B cell (primary cell): ENCODE results near the gene CENPP. TPM values are rescaled to one million over a fixed set of nuclear protein-coding genes. Genes with fewer than 3 reads are reported as not detected.

Experiments used
- ATAC-seq: fragments of 200-7000 bp; cut with Tn5 transposase; one replicate; pipeline ENCODE4 v1.10.0; 2021; ENCODE audit warnings: low read depth, mild to moderate bottlenecking, moderate number of reproducible peaks, moderate library complexity
- CTCF ChIA-PET: fragments of 350-600 bp; sonication (Branson Sonifier 250); formaldehyde crosslinking; loops from one replicate; lab custom pipeline; 2021; ENCODE audit warnings: antibody characterized with exemption, inconsistent platforms; lab: Charles Lee
- POLR2A ChIA-PET: fragments of 350-600 bp; sonication (Branson Sonifier 250); formaldehyde crosslinking; loops from one replicate; lab custom pipeline; 2021; ENCODE audit warnings: antibody characterized with exemption; lab: Charles Lee
- DNase-seq: peaks from one replicate; pipeline ENCODE4 v3.0.0; 2013
- H2AFZ ChIP-seq: 2 replicates; pipeline ENCODE4 v1.6.1; 2012; ENCODE audit warnings: mild to moderate bottlenecking, low read depth, low read length; ENCODE audit not compliant: insufficient read depth, poor library complexity, severe bottlenecking
- H3K27ac ChIP-seq, 2 donors: 1 replicate in 1 of 2; 2 replicates in 1 of 2; pipeline ENCODE4 v1.5.1; 2012 to 2013; ENCODE audit warnings: low read length in 2 of 2, mild to moderate bottlenecking in 2 of 2, moderate library complexity in 1 of 2
- H3K27me3 ChIP-seq, 4 experiments: fragments of 200-600 bp in 1 of 4; sonication (generic) in 1 of 4; replicated peaks in 1 of 4; 1 replicate in 2 of 4; 2 replicates in 2 of 4; pipeline versions ENCODE4 v1.6.1 to v1.7.0; 2013 to 2016; ENCODE audit warnings: low read length in 3 of 4, mild to moderate bottlenecking in 2 of 4, mixed read lengths in 1 of 4, moderate library complexity in 1 of 4; ENCODE audit not compliant: insufficient read depth in 4 of 4, control insufficient read depth in 3 of 4; ENCODE audit errors: control extremely low read depth in 1 of 4
- H3K36me3 ChIP-seq, 2 experiments: replicated peaks in 1 of 2; 1 replicate in 1 of 2; 2 replicates in 1 of 2; pipeline versions ENCODE4 v1.6.1 to v1.7.1; 2013; ENCODE audit warnings: low read length in 1 of 2; ENCODE audit not compliant: insufficient read depth in 2 of 2, control insufficient read depth in 1 of 2; ENCODE audit errors: control extremely low read depth in 1 of 2, extremely low read depth in 1 of 2
- H3K4me1 ChIP-seq, 2 donors: fragments of 200-600 bp in 1 of 2; sonication (generic) in 1 of 2; 1 replicate in 1 of 2; 2 replicates in 1 of 2; pipeline versions ENCODE4 v1.5.1 to v1.6.1; 2013 to 2017; ENCODE audit warnings: low read length in 2 of 2; ENCODE audit not compliant: control insufficient read depth in 2 of 2, insufficient read depth in 2 of 2
- H3K4me2 ChIP-seq: replicated peaks from 2 replicates; pipeline ENCODE3; 2012; ENCODE audit warnings: mild to moderate bottlenecking, low read depth, low read length; ENCODE audit not compliant: poor library complexity, severe bottlenecking
- H3K4me3 ChIP-seq, 5 experiments: fragments of 200-600 bp in 1 of 5; sonication (generic) in 1 of 5; 1 replicate in 3 of 5; 2 replicates in 2 of 5; pipeline versions ENCODE4 v1.5.1 to v1.7.0; 2011 to 2016; ENCODE audit warnings: low read length in 4 of 5, mild to moderate bottlenecking in 4 of 5, low read depth in 2 of 5, control low read depth in 1 of 5, moderate library complexity in 1 of 5; ENCODE audit not compliant: insufficient read depth in 1 of 5; ENCODE audit errors: control extremely low read depth in 1 of 5, extremely low read depth in 1 of 5
- H3K79me2 ChIP-seq: fragments of 200-600 bp; sonication (generic); one replicate; pipeline ENCODE4 v1.6.0; 2016; ENCODE audit warnings: low read length; ENCODE audit not compliant: control insufficient read depth, insufficient read depth
- H3K9ac ChIP-seq: fragments of 200-600 bp; sonication (generic); 2 replicates; pipeline ENCODE4 v1.6.1; 2017; ENCODE audit warnings: mild to moderate bottlenecking, low read length, moderate library complexity
- H3K9me3 ChIP-seq, 3 donors: one replicate each; pipeline versions ENCODE4 v1.6.1 to v1.7.1; 2013; ENCODE audit warnings: low read length in 2 of 3; ENCODE audit not compliant: control insufficient read depth in 2 of 3, insufficient read depth in 1 of 3; ENCODE audit errors: control extremely low read depth in 1 of 3
- H4K20me1 ChIP-seq: 2 replicates; pipeline ENCODE4 v1.6.0; 2012; ENCODE audit warnings: mild to moderate bottlenecking, low read length; ENCODE audit not compliant: insufficient read depth, control insufficient read depth, poor library complexity, severe bottlenecking
- H3K27ac Mint-ChIP-seq: one replicate; pipeline ENCODE4 v1.8.0; 2021; ENCODE audit warnings: mixed read lengths
- H3K27me3 Mint-ChIP-seq: one replicate; pipeline ENCODE4 v1.8.0; 2021; ENCODE audit warnings: mixed read lengths
- H3K4me1 Mint-ChIP-seq: one replicate; pipeline ENCODE4 v1.8.0; 2021; ENCODE audit warnings: mixed read lengths
- H3K4me3 Mint-ChIP-seq: one replicate; pipeline ENCODE4 v1.8.0; 2021; ENCODE audit warnings: mixed read lengths
- H3K9me3 Mint-ChIP-seq: one replicate; pipeline ENCODE4 v1.8.0; 2022; ENCODE audit warnings: mixed read lengths; ENCODE audit not compliant: insufficient read depth
- EZH2 ChIP-seq: IDR thresholded peaks from 2 replicates; pipeline ENCODE4 v1.6.1; 2012; ENCODE audit warnings: borderline replicate concordance, low read depth, mild to moderate bottlenecking, moderate library complexity, low read length; ENCODE audit not compliant: insufficient read depth, poor library complexity, severe bottlenecking
- WGBS: methylation state at CpG from one replicate; pipeline ENCODE4 v1.1.5; 2013; ENCODE audit warnings: missing lambda C conversion rate; ENCODE audit not compliant: insufficient coverage; 5-methylcytosine and 5-hydroxymethylcytosine counted together
- intact Hi-C: fragments of 100-400 bp; cut with micrococcal nuclease; formaldehyde crosslinking; loops from one replicate; pipeline ENCODE4 v1.10.0; 2022
- polyA plus RNA-seq: library from polyadenylated mRNA; depleted of rRNA; stranded (reverse); fragments of >200 nt; gene quantifications from 2 replicates; pipeline ENCODE4 v1.2.3, GENCODE V29; 2012
- total RNA-seq, 2 donors: library from RNA; stranded (reverse); fragments of 120-200 nt in 1 of 2; gene quantifications; 1 replicate in 1 of 2; 2 replicates in 1 of 2; pipeline versions ENCODE4 v1.2.3 to v1.2.4, GENCODE V29; 2013 to 2022
- TF ChIP-seq, protein P1 (sequence below): fragments of 200-600 bp; IDR thresholded peaks from one replicate; pipeline ENCODE4 v1.8.0; 2022; ENCODE audit warnings: antibody characterized with exemption, mild to moderate bottlenecking

Gene CENPP
- total and polyA plus RNA-seq, 2 donors (not counting 1 experiment from before 2014, with no cell fraction given), result 1.4 to 6.2 TPM

DNA sequence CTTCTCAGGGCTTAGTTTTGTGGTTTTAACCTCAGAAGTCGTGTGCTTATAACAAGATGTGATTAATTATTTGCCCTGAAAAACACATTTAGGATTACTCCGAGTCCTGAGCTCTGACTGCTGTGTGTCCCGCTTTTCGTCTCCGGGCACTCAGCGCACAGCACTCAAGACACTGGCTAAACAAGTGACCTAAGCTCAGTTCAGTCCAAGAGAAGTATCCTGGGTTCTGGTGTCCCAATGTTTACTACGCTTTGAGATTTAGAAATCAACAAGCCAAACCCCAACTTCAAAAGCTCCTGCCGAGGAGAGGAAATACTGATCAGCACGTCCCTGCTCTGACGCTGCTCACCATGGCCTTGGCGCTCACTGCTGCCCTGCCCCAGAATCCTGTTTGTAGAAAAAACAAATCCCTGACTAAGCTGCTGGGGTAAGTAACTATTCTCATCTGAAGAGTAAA is 290.9 kb downstream of the CENPP start:
- Mint-ChIP-seq H3K27me3 (no peaks in the 10 kb centered on the region), H3K4me1 (no peaks in the 10 kb centered on the region), H3K9me3 (no peaks in the 10 kb centered on the region), H3K4me3 (no peak overlapping the region), H3K27ac (no peak overlapping the region)
- intact Hi-C loops, result no loop called here
- H3K9me3 ChIP-seq, result no peaks in the 10 kb centered on the region
- H3K27ac ChIP-seq, result no peak overlapping the region
- H3K27me3 ChIP-seq, result no peaks in the 10 kb centered on the region
- TF ChIP-seq EZH2, result no peak
- H2AFZ ChIP-seq, result no peak overlapping the region
- ChIA-PET POLR2A (no interaction called here), CTCF (no interaction called here)
- no peaks in the 10 kb centered on the region for H4K20me1 ChIP-seq
- DNase-seq (no peak), ATAC-seq (no peak)
- no peaks in the 10 kb centered on the region for H3K4me1 ChIP-seq
- H3K4me2 ChIP-seq, result no peak overlapping the region
- H3K4me3 ChIP-seq, result no peak overlapping the region
- no peaks in the 10 kb centered on the region for H3K79me2 ChIP-seq
- H3K36me3 ChIP-seq, result peaks cover 0 to 74% of the 10 kb centered on the region in 2 experiments
- no peak overlapping the region for H3K9ac ChIP-seq
- WGBS, result 97% methylated on average over 5 of the region's 11 CpGs

DNA sequence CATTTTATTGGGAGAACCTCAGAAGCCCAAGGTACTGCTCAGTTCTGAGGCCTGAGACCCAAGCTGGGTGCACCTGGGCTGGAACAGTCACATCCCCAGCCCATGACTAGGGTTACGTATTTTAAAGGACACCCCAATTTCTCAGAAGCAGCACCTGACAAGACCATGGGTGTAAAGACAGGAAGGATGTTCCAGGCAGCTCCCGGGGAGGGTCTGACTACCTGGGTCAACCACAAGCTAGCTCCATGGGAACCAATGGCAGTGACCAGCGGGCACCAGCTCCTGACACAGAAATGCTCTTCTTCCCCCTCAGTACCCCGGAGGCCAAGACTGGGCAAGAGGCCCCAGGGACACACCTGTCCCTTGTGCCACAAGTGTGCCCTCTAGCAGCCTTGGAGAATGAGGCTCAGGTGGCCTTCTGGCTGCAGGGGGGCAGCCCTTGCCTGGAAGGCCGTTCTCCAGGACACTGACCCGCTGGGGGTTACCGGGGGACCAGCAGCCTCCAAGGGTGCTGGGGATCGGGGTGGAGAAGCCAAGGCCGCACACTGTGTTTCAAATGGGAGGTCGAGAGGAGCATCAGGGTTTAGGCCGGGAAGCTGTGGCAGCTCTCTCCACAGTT is 291.6 kb downstream of the CENPP start:
- no peak for DNase-seq
- H3K9me3 Mint-ChIP-seq, result no peaks in the 10 kb centered on the region
- intact Hi-C loops, result no loop called here
- Histone ChIP-seq H4K20me1 (no peaks in the 10 kb centered on the region), H3K79me2 (no peaks in the 10 kb centered on the region), H3K27me3 (no peaks in the 10 kb centered on the region), H3K9ac (no peak overlapping the region), H2AFZ (no peak overlapping the region), H3K4me3 (no peak overlapping the region), H3K9me3 (no peaks in the 10 kb centered on the region), H3K4me2 (no peak overlapping the region), H3K36me3 (peaks cover 0 to 71% of the 10 kb centered on the region in 2 experiments), H3K27ac (no peak overlapping the region), H3K4me1 (no peaks in the 10 kb centered on the region)
- WGBS, result 99% methylated on average over 9 of the region's 11 CpGs
- ChIA-PET POLR2A (no interaction called here), CTCF (no interaction called here)
- no peaks in the 10 kb centered on the region for H3K4me1 Mint-ChIP-seq
- ATAC-seq, result no peak
- H3K4me3 Mint-ChIP-seq, result no peak overlapping the region
- TF ChIP-seq EZH2, result no peak
- TF ChIP-seq, protein P1, sequence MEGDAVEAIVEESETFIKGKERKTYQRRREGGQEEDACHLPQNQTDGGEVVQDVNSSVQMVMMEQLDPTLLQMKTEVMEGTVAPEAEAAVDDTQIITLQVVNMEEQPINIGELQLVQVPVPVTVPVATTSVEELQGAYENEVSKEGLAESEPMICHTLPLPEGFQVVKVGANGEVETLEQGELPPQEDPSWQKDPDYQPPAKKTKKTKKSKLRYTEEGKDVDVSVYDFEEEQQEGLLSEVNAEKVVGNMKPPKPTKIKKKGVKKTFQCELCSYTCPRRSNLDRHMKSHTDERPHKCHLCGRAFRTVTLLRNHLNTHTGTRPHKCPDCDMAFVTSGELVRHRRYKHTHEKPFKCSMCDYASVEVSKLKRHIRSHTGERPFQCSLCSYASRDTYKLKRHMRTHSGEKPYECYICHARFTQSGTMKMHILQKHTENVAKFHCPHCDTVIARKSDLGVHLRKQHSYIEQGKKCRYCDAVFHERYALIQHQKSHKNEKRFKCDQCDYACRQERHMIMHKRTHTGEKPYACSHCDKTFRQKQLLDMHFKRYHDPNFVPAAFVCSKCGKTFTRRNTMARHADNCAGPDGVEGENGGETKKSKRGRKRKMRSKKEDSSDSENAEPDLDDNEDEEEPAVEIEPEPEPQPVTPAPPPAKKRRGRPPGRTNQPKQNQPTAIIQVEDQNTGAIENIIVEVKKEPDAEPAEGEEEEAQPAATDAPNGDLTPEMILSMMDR, result no peak
- H3K27me3 Mint-ChIP-seq, result no peaks in the 10 kb centered on the region
- H3K27ac Mint-ChIP-seq, result no peak overlapping the region
